K562 (cell line): ENCODE results near the gene CCNDBP1. TPM values are rescaled to one million over a fixed set of nuclear protein-coding genes. Genes with fewer than 3 reads are reported as not detected.

Experiments
- CREM ChIP-seq: IDR thresholded peaks from 2 replicates; pipeline ENCODE4 v1.6.1; 2014; ENCODE audit warnings: antibody characterized with exemption, low read depth
- MGA ChIP-seq: fragments of 450-650 bp; IDR thresholded peaks from 2 replicates; pipeline ENCODE4 v1.6.1; 2016; ENCODE audit warnings: mild to moderate bottlenecking, moderate library complexity
- NUFIP1 ChIP-seq: fragments of 450-650 bp; IDR thresholded peaks from 2 replicates; pipeline ENCODE4 v1.6.1; 2018; ENCODE audit not compliant: partially characterized antibody
- POU5F1 ChIP-seq: fragments of 150-350 bp; IDR thresholded peaks from 2 replicates; pipeline ENCODE4 v1.6.1; 2014; ENCODE audit warnings: borderline replicate concordance, low read length, low read depth, mild to moderate bottlenecking; ENCODE audit not compliant: partially characterized antibody
- SPI1 ChIP-seq: IDR thresholded peaks from 2 replicates; pipeline ENCODE4 v1.6.1; 2011; ENCODE audit warnings: low read depth, low read length, control low read depth, borderline replicate concordance
- SREBF2 ChIP-seq: sonication (generic); formaldehyde crosslinking; IDR thresholded peaks from 2 replicates; pipeline ENCODE4 v1.4.0; 2020; ENCODE audit warnings: mild to moderate bottlenecking, missing genetic modification reagents
- polyA plus RNA-seq, 8 experiments: library from polyadenylated mRNA; depleted of rRNA in 4 of 8; stranded (reverse) in 5 of 8; unstranded in 3 of 8; fragments of >200 nt; fragmentation: Nextera tagmentation in 2 of 8; fragmentation: Illumina TruSeq in 1 of 8; extraction: Ambion mirVana in 2 of 8; extraction: Trizol in 1 of 8; gene quantifications; 2 replicates each; pipeline versions ENCODE4 v1.2.1 to v1.2.3, GENCODE V29; 2011 to 2014; ENCODE audit warnings: inconsistent platforms in 1 of 8, missing spikeins in 1 of 8
- total RNA-seq, 7 experiments: library from RNA; depleted of rRNA in 6 of 7; stranded (reverse); fragments of >200 nt in 6 of 7; fragmentation: Illumina TruSeq in 2 of 7; extraction: Trizol in 2 of 7; gene quantifications; 2 replicates each; pipeline versions ENCODE4 v1.2.1 to v1.2.3, GENCODE V29; 2011 to 2021; ENCODE audit warnings: low replicate concordance in 1 of 7
- TF ChIP-seq, protein P1 (sequence below): sonication (generic); formaldehyde crosslinking; IDR thresholded peaks from 2 replicates; pipeline ENCODE4 v1.8.1; 2023; ENCODE audit warnings: mild to moderate bottlenecking, missing genetic modification reagents
- TF ChIP-seq, protein P2 (sequence below): fragments of 250-450 bp; sonication (Bioruptor Pico); IDR thresholded peaks from 2 replicates; pipeline ENCODE4 v1.8.0; 2022; ENCODE audit warnings: moderate library complexity, mild to moderate bottlenecking, inconsistent platforms
- TF ChIP-seq, protein P3 (sequence below): sonication (generic); formaldehyde crosslinking; IDR thresholded peaks from 2 replicates; pipeline ENCODE4 v1.8.1; 2023; ENCODE audit warnings: mild to moderate bottlenecking, missing genetic modification reagents

Gene CCNDBP1
- total and polyA plus RNA-seq, 9 of the 15 experiments (the other 6 are each of a cell fraction or from before 2014, with no cell fraction given): 37.0 to 111 (median 55.5) TPM

DNA sequence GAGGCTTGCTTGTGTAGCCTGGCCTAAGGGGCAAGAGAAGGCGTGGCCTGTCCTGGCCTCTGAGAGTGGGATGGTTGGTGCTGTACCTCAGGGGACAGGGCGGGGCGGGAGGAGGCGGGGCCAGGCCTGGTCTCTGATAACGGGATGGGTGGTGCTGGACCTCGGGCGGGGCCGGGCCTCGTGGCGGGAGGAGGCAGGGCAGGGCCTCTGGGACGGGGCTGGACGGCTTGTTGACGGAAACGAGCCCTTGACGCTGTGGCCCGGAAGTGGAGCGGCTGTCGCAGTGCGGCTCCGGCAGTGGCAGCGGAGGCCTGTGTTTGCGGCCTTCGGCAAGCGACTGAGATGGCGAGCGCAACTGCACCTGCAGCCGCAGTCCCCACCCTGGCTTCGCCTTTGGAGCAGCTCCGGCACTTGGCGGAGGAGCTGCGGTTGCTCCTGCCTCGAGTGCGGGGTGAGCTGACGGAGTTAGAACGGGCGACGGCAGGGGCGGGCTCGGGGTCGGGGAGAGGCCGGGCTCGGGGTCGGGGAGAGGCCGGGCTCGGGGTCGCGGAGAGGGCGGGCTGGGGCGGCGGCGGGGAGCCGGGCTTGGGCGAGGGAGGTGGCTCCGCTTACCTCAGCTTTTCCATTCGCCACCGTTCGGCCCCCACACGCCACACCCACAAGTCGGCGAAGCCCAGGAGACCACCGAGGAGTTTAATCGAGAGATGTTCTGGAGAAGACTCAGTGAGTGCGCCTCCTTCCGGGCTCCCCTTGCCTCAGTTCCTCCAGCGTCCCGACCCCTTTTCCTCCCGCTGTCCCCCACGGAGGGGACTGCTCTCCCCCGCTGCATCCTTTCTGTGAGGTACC lies at the start of gene CCNDBP1 (continued):
- TF ChIP-seq CREM (peak; percentile 82), MGA (peak; percentile 58; the same call in 1 of the 2 replicates), NUFIP1 (no peak), POU5F1 (no peak), SREBF2 (CRISPR knock-in tag) (no peak), SPI1 (peak; percentile 52; the same call in 1 of the 2 replicates)
- TF ChIP-seq, protein P1, sequence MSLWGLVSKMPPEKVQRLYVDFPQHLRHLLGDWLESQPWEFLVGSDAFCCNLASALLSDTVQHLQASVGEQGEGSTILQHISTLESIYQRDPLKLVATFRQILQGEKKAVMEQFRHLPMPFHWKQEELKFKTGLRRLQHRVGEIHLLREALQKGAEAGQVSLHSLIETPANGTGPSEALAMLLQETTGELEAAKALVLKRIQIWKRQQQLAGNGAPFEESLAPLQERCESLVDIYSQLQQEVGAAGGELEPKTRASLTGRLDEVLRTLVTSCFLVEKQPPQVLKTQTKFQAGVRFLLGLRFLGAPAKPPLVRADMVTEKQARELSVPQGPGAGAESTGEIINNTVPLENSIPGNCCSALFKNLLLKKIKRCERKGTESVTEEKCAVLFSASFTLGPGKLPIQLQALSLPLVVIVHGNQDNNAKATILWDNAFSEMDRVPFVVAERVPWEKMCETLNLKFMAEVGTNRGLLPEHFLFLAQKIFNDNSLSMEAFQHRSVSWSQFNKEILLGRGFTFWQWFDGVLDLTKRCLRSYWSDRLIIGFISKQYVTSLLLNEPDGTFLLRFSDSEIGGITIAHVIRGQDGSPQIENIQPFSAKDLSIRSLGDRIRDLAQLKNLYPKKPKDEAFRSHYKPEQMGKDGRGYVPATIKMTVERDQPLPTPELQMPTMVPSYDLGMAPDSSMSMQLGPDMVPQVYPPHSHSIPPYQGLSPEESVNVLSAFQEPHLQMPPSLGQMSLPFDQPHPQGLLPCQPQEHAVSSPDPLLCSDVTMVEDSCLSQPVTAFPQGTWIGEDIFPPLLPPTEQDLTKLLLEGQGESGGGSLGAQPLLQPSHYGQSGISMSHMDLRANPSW: no peak
- TF ChIP-seq, protein P2, sequence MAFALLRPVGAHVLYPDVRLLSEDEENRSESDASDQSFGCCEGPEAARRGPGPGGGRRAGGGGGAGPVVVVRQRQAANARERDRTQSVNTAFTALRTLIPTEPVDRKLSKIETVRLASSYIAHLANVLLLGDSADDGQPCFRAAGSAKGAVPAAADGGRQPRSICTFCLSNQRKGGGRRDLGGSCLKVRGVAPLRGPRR: no peak
- TF ChIP-seq, protein P3, sequence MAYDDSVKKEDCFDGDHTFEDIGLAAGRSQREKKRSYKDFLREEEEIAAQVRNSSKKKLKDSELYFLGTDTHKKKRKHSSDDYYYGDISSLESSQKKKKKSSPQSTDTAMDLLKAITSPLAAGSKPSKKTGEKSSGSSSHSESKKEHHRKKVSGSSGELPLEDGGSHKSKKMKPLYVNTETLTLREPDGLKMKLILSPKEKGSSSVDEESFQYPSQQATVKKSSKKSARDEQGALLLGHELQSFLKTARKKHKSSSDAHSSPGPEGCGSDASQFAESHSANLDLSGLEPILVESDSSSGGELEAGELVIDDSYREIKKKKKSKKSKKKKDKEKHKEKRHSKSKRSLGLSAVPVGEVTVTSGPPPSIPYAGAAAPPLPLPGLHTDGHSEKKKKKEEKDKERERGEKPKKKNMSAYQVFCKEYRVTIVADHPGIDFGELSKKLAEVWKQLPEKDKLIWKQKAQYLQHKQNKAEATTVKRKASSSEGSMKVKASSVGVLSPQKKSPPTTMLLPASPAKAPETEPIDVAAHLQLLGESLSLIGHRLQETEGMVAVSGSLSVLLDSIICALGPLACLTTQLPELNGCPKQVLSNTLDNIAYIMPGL (CRISPR knock-in tag): no peak
